Body of pancreas (tissue), 4 donors: ENCODE data around the gene RAMP1. TPM values are rescaled to one million over a fixed set of nuclear protein-coding genes. Genes with fewer than 3 reads are reported as not detected.

ENCODE experiments used
- ATAC-seq: fragments of 150-250 bp; one replicate; pipeline ENCODE4 v1.9.1; 2016
- DNase-seq, 4 donors: peaks; one replicate each; pipeline ENCODE4 v3.0.0-alpha.2; 2019
- H3K27ac ChIP-seq, 4 donors: fragments of 200-600 bp; sonication (generic); 1 replicate in 3 of 4; 2 replicates in 1 of 4; pipeline versions ENCODE4 v1.5.1 to v1.6.1; 2016 to 2019; ENCODE audit warnings: mild to moderate bottlenecking in 1 of 4, mixed read lengths in 1 of 4, moderate library complexity in 1 of 4
- H3K27me3 ChIP-seq, 2 donors: fragments of 200-600 bp; sonication (generic); one replicate each; pipeline ENCODE4 v1.6.0; 2016; ENCODE audit warnings: mild to moderate bottlenecking in 1 of 2
- H3K36me3 ChIP-seq, 2 donors: fragments of 200-600 bp; sonication (generic); replicated peaks in 1 of 2; 2 replicates each; pipeline ENCODE4 v1.5.1; 2016; ENCODE audit warnings: low read depth in 2 of 2; ENCODE audit not compliant: insufficient read depth in 1 of 2
- H3K4me1 ChIP-seq: fragments of 200-600 bp; sonication (generic); one replicate; pipeline ENCODE4 v1.6.0; 2016
- H3K4me3 ChIP-seq, 2 donors: fragments of 200-600 bp; sonication (generic); 1 replicate in 1 of 2; 2 replicates in 1 of 2; pipeline ENCODE4 v1.5.1; 2016 to 2019
- H3K9me3 ChIP-seq, 3 donors: fragments of 200-600 bp; sonication (generic); 1 replicate in 2 of 3; 2 replicates in 1 of 3; pipeline ENCODE4 v1.5.1; 2016
- CTCF ChIP-seq, 7 experiments: fragments of 450-650 bp in 4 of 7; fragments of 200-600 bp in 3 of 7; sonication (generic) in 3 of 7; IDR thresholded peaks; one replicate each; pipeline ENCODE4 v1.5.1; 2016 to 2019; ENCODE audit warnings: antibody characterized with exemption in 7 of 7
- POLR2A ChIP-seq, 3 donors: fragments of 450-650 bp; IDR thresholded peaks; one replicate each; pipeline ENCODE4 v1.6.1; 2016; ENCODE audit warnings: antibody characterized with exemption in 3 of 3, mild to moderate bottlenecking in 2 of 3
- WGBS, 2 donors: methylation state at CpG; one replicate each; pipeline ENCODE4 v1.1.5; 2017; 5-methylcytosine and 5-hydroxymethylcytosine counted together
- intact Hi-C: fragments of 100-400 bp; cut with DNase I; formaldehyde crosslinking; loops from one replicate; pipeline ENCODE4 v1.15.1; 2023
- total RNA-seq, 2 donors: library from RNA; depleted of rRNA; stranded (reverse); fragments of >200 nt; gene quantifications; one replicate each; pipeline ENCODE4 v1.1.0, GENCODE V29; 2016

Gene RAMP1
- total RNA-seq, 2 donors from 2014 or later: 74.2 to 85.4 TPM

GRCh38 chr2:237874585-237875161 is 15.2 kb downstream of the RAMP1 start:
- Histone ChIP-seq H3K36me3 (no peaks in the 10 kb centered on the region), H3K9me3 (no peaks in the 10 kb centered on the region), H3K27me3 (no peaks in the 10 kb centered on the region), H3K4me3 (no peak overlapping the region), H3K4me1 (peaks cover 57% of the 10 kb centered on the region), H3K27ac (peak overlapping the region in 1 of 4 donors; percentile 9)
- 75 to 84% methylated on average over 7 of the region's 7 CpGs for WGBS, 2 donors
- intact Hi-C loops: no loop called here
- TF ChIP-seq POLR2A (IDR thresholded peaks at IDR 0.05) (no peak), CTCF (IDR thresholded peaks at IDR 0.05) (no peak)
- DNase-seq (no peak), ATAC-seq (no peak)

DNA sequence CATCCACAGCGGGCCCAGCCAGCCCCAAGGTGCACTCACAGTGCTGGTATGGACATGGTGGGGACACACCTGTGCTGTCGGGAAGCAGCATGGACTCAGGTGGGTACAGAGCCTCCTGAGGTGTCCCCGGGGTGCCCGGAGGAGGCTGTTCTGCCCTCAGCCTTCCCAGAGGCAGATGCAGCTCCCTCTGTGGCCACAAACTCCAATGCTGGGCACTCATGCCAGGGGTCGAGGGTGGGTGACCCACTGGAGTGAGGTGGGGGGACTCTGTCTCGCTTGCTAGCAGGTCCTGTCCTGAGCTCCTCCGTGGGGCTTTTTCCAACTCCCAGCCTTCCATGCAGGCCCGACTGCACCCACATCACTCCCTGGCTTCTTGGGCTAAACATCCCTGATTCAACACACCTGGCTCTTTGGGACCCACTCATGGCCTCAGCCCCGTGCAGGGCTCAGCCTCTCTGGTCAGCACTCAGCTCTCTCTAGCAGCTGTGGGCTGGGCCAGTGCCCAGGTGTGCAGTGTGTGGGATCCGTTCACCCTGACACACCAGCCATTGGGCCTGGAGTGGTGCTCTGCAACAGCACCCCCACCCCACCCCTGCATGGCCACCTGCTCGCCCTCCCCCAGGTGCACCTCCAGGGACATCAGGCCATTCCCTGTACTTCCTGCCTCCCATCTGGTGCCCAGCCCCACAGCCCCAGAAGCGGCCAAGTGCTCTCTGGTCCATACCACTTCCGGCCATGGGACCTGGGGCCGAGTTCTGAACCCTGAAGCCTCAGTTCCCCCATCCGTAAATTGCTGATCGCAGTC is 16.0 kb downstream of the RAMP1 start:
- 87 to 92% methylated on average over 9 to 14 of the region's 16 CpGs for WGBS, 2 donors
- Histone ChIP-seq H3K4me3 (no peak overlapping the region), H3K36me3 (no peaks in the 10 kb centered on the region), H3K27me3 (no peaks in the 10 kb centered on the region), H3K27ac (peak overlapping the region in 1 of 4 donors; percentile 9), H3K9me3 (no peaks in the 10 kb centered on the region), H3K4me1 (peaks cover 50% of the 10 kb centered on the region)
- TF ChIP-seq CTCF (IDR thresholded peaks at IDR 0.05) (no peak), POLR2A (IDR thresholded peaks at IDR 0.05) (no peak)
- no peak for ATAC-seq
- intact Hi-C loops: no loop called here
- DNase-seq: no peak

DNA sequence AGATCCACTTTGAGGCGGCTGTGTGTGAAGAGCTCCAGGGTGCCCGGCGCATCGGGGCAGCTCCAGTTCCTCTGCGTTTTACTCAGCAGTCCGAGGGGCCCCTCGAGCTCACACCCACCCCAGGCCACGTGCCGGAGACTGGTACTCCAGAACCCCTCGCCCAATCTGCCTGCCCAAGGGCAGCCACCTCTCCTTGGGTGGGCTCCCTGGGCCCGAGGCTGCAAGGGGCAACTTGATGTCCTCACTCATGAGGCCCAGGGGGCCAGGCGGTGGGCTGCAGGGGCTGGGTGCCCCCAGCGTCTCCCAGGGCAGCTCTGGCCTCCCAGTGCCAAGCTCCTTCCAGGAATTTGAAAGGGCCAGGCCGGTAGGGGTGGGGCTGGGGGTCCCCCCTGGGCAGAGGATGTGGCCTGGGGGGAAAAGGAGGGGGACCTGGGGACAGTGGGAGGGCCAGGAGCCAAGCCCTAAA is 16.7 kb downstream of the RAMP1 start:
- Histone ChIP-seq H3K27me3 (no peaks in the 10 kb centered on the region), H3K9me3 (no peaks in the 10 kb centered on the region), H3K4me1 (peaks cover 44% of the 10 kb centered on the region), H3K4me3 (no peak overlapping the region), H3K27ac (no peak overlapping the region), H3K36me3 (no peaks in the 10 kb centered on the region)
- 93 to 100% methylated on average over 2 to 3 of the region's 14 CpGs for WGBS, 2 donors
- no peak for ATAC-seq
- TF ChIP-seq CTCF (IDR thresholded peaks at IDR 0.05) (no peak), POLR2A (IDR thresholded peaks at IDR 0.05) (no peak)
- peak in 1 of 4 donors; percentile 2 for DNase-seq
- intact Hi-C loops: no loop called here

DNA sequence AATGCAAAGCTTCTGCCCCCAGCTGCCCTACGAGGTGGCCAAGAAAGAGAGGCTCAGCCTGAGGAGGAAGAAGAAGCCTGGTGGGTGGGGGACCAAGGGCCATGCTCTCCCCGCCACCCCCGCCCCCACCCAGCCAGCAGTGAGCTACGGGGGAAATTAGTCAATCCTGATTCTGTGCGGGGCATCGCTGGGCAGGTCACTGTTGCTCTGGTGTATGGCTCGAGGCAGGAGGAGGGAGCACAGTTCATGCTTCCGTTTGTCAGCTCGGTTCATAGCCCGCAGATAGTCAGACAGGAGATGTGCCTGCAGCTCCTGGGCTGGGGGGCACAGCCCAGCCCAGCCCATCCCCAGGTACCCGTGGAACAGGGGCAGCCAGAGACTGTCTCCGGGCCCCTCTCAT is 17.1 kb downstream of the RAMP1 start:
- intact Hi-C loops: no loop called here
- WGBS, 2 donors: 87 to 94% methylated on average over 6 to 12 of the region's 12 CpGs
- Histone ChIP-seq H3K36me3 (no peaks in the 10 kb centered on the region), H3K9me3 (no peaks in the 10 kb centered on the region), H3K4me1 (peaks cover 40% of the 10 kb centered on the region), H3K27me3 (no peaks in the 10 kb centered on the region), H3K4me3 (no peak overlapping the region), H3K27ac (no peak overlapping the region)
- DNase-seq: peak in 1 of 4 donors; percentile 2
- no peak for ATAC-seq
- TF ChIP-seq CTCF (IDR thresholded peaks at IDR 0.05): no peak
- no peak for TF ChIP-seq POLR2A (IDR thresholded peaks at IDR 0.05)
